DOHH2 (cell line): ENCODE data around the gene ST7.

ENCODE experiments used
- CTCF ChIP-seq: fragments of 200-600 bp; sonication (generic); IDR thresholded peaks from one replicate; pipeline ENCODE4 v1.5.1; 2014; ENCODE audit warnings: antibody characterized with exemption, mild to moderate bottlenecking, low read depth, low read length; ENCODE audit not compliant: poor library complexity, severe bottlenecking
- EZH2phosphoT487 ChIP-seq: fragments of 200-600 bp; sonication (generic); IDR thresholded peaks from 2 replicates; pipeline ENCODE4 v1.6.1; 2017; ENCODE audit warnings: borderline replicate concordance, mild to moderate bottlenecking, antibody characterized with exemption, low read length, moderate library complexity, mixed read lengths

GRCh38 chr7:117243390-117243789 lies 290.1 kb downstream of the ST7 start:
- no peak for TF ChIP-seq CTCF
- TF ChIP-seq EZH2phosphoT487 = no peak
